GM23338 (cell line): ENCODE results near the gene ZBTB7C.

Experiments used
- CREB1 ChIP-seq: fragments of 250-450 bp; sonication (Bioruptor Pico); IDR thresholded peaks from 2 replicates; pipeline ENCODE4 v1.5.0; 2020; ENCODE audit warnings: low read depth, mild to moderate bottlenecking, moderate library complexity
- CTCF ChIP-seq, 2 experiments: fragments of 200-600 bp in 1 of 2; sonication (generic) in 1 of 2; conservative IDR thresholded peaks; 2 replicates each; pipeline versions ENCODE4 v1.5.1 to v1.6.1; 2016 to 2017; ENCODE audit warnings: antibody characterized with exemption in 2 of 2, low read depth in 2 of 2, mild to moderate bottlenecking in 2 of 2, moderate library complexity in 1 of 2
- ETS1 ChIP-seq: IDR thresholded peaks from 2 replicates; pipeline ENCODE4 v1.6.1; 2016; ENCODE audit warnings: antibody characterized with exemption
- EZH2 ChIP-seq: fragments of 200-600 bp; sonication (generic); IDR thresholded peaks from one replicate; pipeline ENCODE4 v1.8.0; 2017; ENCODE audit warnings: antibody characterized with exemption, mild to moderate bottlenecking, low read depth; ENCODE audit not compliant: unreplicated experiment
- EZH2phosphoT487 ChIP-seq: fragments of 200-600 bp; sonication (generic); IDR thresholded peaks from one replicate; pipeline ENCODE4 v1.8.1; 2018; ENCODE audit warnings: antibody characterized with exemption; ENCODE audit not compliant: unreplicated experiment
- NANOG ChIP-seq: IDR thresholded peaks from 2 replicates; pipeline ENCODE4 v1.6.1; 2016; ENCODE audit warnings: antibody characterized with exemption, borderline replicate concordance
- POLR2AphosphoS5 ChIP-seq: IDR thresholded peaks from 2 replicates; pipeline ENCODE4 v1.6.1; 2016; ENCODE audit warnings: antibody characterized with exemption, low read depth
- REST ChIP-seq: IDR thresholded peaks from one replicate; pipeline ENCODE4 v1.6.1; 2018; ENCODE audit warnings: antibody characterized with exemption; ENCODE audit not compliant: unreplicated experiment
- STAT1 ChIP-seq: IDR thresholded peaks from one replicate; pipeline ENCODE4 v1.6.1; 2016; ENCODE audit warnings: antibody characterized with exemption; ENCODE audit not compliant: unreplicated experiment
- ZNF331 ChIP-seq: fragments of 250-450 bp; sonication (Bioruptor Pico); IDR thresholded peaks from 2 replicates; pipeline ENCODE4 v1.5.0; 2020; ENCODE audit warnings: low read depth, mild to moderate bottlenecking, moderate library complexity

GRCh38 chr18:48278081-48278480 is 131.1 kb downstream of the ZBTB7C start:
- TF ChIP-seq EZH2 = no peak
- no peak for TF ChIP-seq ZNF331
- no peak for TF ChIP-seq CTCF (conservative IDR thresholded peaks at IDR 0.05; ENCODE audit: low read depth in 2 of 2)
- TF ChIP-seq POLR2AphosphoS5 = no peak
- no peak for TF ChIP-seq ETS1
- TF ChIP-seq CREB1 (CRISPR knock-in tag) = no peak
- no peak for TF ChIP-seq EZH2phosphoT487
- no peak for TF ChIP-seq STAT1
- TF ChIP-seq NANOG = no peak
- no peak for TF ChIP-seq REST
